ENCODE results near the gene HOXB5.

- TF ChIP-seq CTCF (IDR thresholded peaks at IDR 0.05), result no peak
- no peak for TF ChIP-seq POLR2A (IDR thresholded peaks at IDR 0.05)
These were observed 5.2 kb upstream of the HOXB5 start for GRCh38 chr17:48598736-48599135.

Data from testis (tissue), 2 donors.